Measurements from ENCODE around the gene FAM187B.
A peak's percentile ranks its signal among the peaks of the same experiment; 100 is the strongest.
"Not testable (repeated sequence)": the region's sequence is repeated elsewhere in the genome, so short reads cannot be mapped to it uniquely, and the experiment has no call there.

FAM187B gene

GRCh38 chr19:35231956-35232645 lies 3.6 kb upstream of the FAM187B start:
- no peak for FAIRE-seq

DNA sequence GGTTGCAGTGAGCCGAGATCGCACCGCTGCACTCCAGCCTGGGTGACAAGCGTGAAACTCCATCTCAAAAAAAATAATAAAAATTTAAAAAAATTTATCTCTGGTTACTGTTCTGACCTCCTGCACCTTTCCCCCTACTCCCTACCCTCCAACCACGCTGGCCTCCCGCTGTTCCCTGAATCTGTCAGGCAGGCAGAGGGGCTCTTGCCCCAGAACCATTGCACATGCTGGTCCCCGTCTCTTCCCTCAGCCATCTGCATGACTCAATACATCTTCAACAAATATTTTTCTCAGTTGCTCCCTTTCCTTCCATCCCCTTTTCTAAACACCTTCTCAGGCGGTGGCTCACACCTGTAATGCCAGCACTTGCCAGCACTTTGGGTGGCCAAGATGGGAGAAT lies 1.1 kb upstream of the FAM187B start:
- no peak for FAIRE-seq

DNA sequence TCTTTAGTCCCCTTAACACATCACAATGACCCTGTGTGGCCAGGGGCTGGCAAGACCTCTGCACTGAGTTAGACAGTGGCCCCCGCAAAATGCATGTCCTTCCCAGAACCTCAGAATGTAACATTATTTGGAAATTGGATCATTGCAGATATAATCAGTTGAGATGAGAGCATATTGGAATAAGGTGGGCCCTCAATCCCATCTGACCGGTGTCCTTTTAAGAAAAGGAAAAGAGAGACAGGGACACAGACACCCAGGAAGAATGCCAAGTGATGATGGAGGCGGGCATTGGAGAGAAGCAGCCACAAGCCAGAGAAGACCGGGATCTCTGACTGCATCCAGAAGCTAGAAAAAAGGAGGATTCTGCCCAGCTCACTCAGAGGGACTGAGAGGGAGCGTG lies 1.8 kb downstream of the FAM187B start:
- no peak for FAIRE-seq

GRCh38 chr19:35225951-35226350 lies 2.6 kb downstream of the FAM187B start:
- FAIRE-seq: no peak

GRCh38 chr19:35224681-35225571 lies 3.6 kb downstream of the FAM187B start:
- FAIRE-seq: no peak

GRCh38 chr19:35223862-35224505 lies 4.6 kb downstream of the FAM187B start:
- no peak for FAIRE-seq

DNA sequence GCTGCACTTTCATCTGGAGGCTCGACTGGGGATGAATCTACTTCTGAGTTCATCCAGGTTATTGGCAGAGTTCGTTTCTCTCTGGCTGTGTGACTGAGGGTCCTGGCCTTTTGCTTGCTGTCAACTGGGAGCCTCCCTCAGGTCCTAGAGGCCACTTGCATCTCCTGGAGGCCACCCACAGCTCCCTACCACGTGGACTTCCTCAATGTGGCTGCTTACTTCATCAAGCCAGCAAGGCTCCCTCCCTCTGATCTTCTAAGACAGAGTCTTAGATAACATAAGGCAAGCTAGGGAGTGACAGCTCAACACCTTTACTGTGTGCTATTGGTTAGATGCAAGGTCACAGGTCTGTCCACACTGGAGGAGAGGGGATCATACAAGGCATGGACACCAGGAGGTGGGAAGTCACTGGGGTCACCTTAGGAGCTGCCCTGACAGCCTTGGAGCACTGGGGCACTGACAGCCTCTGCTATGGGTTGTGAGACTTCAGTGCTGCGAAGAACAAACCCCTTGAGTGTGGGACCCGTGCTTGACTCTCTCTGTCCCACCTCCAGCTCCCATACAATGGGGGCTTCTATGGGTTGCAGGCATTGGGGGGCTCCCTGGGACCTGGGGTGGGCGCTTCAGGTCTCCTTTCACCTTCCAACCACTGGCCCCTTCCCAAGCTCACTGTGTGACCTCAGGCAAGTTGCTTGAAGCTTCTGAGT lies 5.3 kb downstream of the FAM187B start:
- no peak for FAIRE-seq

DNA sequence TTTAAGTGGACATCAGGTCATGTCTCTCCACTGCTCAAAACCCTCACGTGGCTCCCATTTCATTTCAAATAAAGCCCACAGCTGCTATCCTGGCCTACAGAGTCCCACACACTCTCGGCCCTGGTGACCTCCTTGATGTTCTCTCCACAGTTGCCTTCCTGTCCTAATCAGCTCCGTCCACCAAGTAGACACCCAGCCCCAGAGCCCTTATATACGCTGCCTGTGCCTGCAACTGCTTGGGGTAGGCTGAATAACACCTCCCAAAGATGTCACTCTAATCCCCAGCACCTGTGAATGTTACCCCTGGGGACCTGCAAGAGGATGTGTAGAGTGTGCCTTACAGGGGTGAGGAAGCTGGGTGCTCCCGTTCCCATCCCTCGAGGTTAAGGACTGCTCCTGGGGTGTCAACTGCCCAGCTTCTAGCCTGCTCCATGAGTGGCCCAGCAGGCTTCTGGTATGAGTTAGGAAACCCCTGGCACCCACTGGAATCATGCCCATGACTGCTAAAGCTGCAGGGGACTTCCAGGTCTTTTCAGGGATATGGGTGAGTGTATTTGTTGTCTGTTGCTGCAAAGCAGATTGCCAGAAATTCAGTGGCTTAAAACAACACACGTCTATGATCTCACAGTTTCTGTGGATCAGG lies 6.0 kb downstream of the FAM187B start:
- FAIRE-seq: no peak

- not testable (repeated sequence) for FAIRE-seq
These were observed 7.5 kb downstream of the FAM187B start for GRCh38 chr19:35220973-35221590.

- no peak for FAIRE-seq
These were observed 8.1 kb downstream of the FAM187B start for GRCh38 chr19:35220315-35220921.

DNA sequence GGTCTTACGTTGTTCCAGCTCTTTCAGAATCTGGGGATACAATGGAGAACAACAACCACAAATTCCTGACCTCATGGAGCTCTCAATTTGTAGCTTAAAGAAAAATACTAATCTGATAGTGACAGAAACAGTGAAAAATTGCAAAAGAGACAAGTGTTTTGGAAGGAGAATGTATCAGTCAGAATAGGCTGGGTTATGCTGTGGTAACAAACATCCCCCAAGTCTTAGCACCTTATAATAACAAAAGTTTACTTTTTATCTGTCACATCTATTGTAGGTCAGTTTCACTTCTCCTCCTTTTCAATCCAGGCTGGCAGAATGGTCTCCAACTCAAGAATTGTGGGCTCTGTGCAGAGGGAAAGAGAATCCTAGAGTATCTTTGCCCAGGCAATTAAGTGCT lies 9.5 kb downstream of the FAM187B start:
- no peak for FAIRE-seq

- no peak for FAIRE-seq
These were observed 10.9 kb downstream of the FAM187B start for GRCh38 chr19:35217649-35217990.

DNA sequence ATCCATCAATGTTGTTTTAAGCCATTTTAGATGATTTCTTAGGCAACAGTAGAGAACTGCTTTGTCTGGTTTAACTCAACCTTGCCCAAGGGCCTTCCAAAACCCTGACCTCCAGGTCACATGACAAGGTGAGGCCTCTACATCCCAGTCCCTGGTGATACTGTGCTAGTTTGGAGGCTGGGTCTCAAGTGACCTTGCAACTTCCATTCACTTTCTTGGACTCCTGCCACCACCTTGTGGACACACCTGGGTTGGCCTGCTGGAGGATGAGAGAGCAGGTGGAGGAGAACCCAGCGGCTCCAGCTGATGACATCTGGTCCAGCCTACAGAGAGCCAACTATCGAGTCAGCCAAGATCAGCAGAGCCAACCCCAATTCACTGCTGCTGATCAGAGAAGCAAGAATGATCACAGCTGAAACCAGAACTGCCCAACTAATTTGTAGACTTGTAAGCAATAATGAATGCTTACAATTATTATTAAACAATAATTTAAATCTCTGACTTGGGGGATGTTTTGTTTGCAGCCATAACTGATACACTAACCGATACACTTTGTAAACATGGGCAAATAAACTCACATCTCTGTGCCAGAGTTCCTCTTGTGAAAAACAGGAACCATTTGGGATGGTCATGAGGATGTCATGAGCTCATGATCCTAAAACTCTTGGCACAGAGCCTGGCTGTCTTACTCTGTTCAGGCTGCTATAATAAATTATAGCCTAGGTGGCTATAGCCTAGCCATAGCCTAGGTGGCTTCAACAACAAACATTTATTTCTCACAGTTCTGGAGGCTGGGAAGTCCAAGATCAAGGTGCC lies 11.5 kb downstream of the FAM187B start:
- FAIRE-seq: no peak

GRCh38 chr19:35216016-35216832 lies 12.3 kb downstream of the FAM187B start:
- no peak for FAIRE-seq

GRCh38 chr19:35214766-35215422 lies 13.6 kb downstream of the FAM187B start:
- FAIRE-seq: no peak

DNA sequence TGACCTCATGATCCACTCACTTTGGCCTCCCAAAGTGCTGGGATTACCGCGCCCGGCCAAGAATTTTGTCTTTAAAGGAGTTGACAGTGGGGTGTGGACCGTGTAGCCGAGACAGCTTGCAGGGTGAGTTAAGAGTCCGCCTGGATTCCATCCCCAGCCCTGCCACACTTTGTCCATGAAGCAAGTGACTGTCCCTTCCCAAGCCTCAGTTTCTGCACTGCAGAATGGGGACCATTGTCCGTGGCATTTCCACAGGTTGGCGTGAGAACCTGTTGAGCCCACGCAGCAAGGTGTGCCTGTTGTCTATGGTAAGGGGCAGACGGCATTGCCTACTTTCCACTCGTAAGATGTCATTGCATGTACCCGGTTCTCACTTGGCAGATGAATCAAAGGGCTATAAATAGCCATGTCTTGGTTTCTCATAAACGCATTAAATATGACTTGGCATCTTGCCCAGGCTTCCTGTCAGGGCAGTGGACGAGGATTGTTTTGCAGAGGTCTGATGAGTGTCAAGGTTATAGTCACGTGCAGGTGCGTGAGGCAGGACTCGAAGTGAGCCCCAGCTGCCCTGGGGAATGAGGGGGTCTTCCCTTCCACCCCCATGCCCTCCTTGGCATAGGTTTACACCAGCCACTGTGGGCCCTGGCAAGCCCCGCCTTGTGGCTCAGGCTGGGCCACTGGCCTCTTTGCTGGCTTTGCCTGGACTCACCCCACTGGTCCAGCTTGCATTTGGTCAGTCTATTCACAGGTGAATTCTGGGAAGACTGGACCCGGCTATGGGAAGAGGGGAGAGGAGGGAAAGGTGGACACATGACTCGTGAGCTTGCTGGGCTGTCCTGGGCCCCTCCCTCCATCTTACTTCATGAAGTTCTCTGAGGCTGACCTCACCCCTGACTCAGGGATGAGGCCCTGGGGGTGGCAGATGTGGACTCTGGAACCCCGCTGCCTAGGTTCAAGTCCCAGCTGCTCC lies 14.6 kb downstream of the FAM187B start:
- FAIRE-seq: peak; percentile 96

- no peak for FAIRE-seq
These were observed 16.3 kb downstream of the FAM187B start for GRCh38 chr19:35212241-35212640.

All from islet of Langerhans (tissue), 1 donor.